Neural progenitor cell (in vitro differentiated cells): ENCODE data around the gene FAS.

Experiments used
- CTCF ChIP-seq: fragments of 200-600 bp; sonication (generic); IDR thresholded peaks from 2 replicates; pipeline ENCODE4 v1.5.1; 2017; ENCODE audit warnings: antibody characterized with exemption, mild to moderate bottlenecking
- EZH2 ChIP-seq: fragments of 200-600 bp; sonication (generic); IDR thresholded peaks from 2 replicates; pipeline ENCODE4 v1.6.1; 2017; ENCODE audit warnings: antibody characterized with exemption, mild to moderate bottlenecking, moderate library complexity
- EZH2phosphoT487 ChIP-seq: fragments of 200-600 bp; sonication (generic); IDR thresholded peaks from 2 replicates; pipeline ENCODE4 v1.6.1; 2017; ENCODE audit warnings: antibody characterized with exemption

DNA sequence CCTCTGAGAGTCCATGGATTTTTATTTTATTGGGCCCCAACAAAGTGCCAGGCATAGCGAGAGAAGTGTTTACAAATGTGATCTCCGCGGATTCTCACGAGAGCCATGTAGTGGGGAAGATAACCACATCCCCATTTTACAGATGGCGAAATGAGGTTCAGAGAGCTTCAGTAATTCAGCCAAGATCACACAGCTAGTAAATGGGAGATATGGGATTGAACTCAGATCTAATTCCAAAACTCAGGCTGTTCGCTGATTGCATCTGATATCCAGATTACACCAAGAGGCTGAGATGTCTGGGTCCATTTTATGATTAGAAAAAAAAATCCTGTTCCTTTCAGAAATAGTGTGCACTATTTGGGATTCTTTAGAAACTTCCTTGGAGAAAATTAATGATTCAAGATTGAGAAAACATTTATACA is 1.3 kb downstream of the FAS start:
- TF ChIP-seq CTCF (no peak), EZH2phosphoT487 (no peak), EZH2 (no peak)
